HG02840 (cell line): ENCODE data around the gene ZNF587B.
"Not testable (repeated sequence)": the region's sequence is repeated elsewhere in the genome, so short reads cannot be mapped to it uniquely, and the experiment has no call there.

Experiments
- ATAC-seq: cut with Tn5 transposase; IDR thresholded peaks from one replicate; pipeline ENCODE4 v1.9.1; 2021; ENCODE audit warnings: mild to moderate bottlenecking, moderate library complexity, moderate number of reproducible peaks; ENCODE audit not compliant: unreplicated experiment, low FRiP score

The ZNF587B gene

DNA sequence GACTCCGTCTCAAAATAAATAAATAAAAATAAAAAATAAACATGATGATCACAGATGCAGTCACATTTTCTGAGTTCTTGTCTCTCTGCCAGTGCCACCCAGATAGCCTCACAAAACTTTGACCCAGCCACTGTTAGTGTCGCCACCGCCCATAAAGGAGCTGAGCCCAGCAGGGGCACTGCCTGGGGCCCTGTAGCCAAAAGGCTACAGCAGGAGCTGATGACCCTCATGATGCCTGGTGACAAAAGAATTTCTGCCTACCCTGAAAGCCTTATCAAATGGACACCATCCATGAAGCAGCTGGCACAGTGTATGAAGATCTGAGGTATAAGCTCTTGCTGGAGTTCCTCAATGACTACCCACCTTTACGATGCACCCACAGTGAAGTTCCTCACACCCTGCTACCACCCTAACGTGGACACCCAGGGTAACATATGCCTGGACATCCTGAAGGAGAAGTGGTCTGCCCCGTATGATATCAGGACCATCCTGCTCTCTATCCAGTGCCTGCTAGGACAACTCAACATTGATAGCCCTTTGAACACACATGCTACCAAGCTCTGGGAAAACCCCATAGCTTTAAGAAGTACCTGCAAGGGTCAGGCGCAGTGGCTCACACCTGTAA, 37.9 kb downstream of the ZNF587B start:
- ATAC-seq = no peak

- not testable (repeated sequence) for ATAC-seq
Measured at GRCh38 chr19:57869655-57870054, 39.6 kb downstream of the ZNF587B start.

GRCh38 chr19:57870225-57870624, 40.1 kb downstream of the ZNF587B start:
- ATAC-seq = no peak

DNA sequence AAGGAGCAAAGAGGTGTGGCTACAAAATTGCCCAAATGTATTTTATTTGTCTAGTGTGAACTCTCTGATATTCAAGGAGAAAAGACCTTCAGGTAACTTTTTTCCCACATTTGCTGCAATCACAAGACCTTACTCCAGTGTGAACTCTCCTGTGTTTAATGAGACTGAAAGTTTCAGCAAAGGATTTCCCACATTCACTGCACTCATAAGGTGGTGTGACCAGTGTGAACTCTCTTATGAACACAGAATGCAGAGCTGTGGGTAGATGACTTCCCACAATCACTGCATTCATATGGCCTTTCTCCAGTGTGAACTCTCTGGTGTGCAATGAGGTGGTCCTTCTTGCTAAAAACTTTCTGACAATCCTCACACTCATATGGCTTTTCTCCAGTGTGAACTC, 42.4 kb downstream of the ZNF587B start:
- no peak for ATAC-seq

DNA sequence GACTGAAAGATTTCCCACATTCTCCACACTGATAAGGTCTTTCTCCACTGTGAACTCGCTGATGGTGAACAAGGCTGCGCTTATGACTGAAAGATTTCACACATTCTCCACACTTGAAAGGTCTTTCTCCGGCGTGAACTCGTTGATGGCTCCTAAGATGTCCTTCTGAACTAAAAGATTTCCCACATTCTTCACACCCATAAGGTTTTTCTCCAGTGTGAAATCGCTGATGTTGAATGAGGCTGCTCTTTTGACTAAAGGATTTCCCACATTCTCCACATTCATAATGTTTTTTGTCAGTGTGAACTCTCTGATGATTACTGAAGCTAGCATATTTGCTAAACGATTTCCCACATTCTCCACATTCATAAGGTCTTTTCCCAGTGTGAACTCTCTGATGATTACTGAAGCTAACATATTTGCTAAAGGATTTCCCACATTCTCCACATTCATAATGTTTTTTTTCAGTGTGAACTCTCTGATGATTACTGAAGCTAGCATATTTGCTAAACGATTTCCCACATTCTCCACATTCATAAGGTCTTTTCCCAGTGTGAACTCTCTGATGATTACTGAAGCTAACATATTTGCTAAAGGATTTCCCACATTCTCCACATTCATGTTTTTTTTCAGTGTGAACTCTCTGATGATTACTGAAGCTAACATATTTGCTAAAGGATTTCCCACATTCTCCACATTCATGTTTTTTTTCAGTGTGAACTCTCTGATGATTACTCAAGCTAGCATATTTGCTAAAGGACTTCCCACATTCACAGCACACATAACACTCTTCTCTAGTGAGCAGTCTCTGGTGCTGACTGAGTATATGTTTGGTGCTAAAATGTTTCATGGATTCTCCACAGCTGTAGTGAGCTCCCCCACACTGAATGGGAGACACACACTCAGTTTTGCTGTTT, 44.0 kb downstream of the ZNF587B start:
- not testable (repeated sequence) for ATAC-seq

GRCh38 chr19:57886046-57886445, 55.9 kb downstream of the ZNF587B start:
- ATAC-seq = no peak

DNA sequence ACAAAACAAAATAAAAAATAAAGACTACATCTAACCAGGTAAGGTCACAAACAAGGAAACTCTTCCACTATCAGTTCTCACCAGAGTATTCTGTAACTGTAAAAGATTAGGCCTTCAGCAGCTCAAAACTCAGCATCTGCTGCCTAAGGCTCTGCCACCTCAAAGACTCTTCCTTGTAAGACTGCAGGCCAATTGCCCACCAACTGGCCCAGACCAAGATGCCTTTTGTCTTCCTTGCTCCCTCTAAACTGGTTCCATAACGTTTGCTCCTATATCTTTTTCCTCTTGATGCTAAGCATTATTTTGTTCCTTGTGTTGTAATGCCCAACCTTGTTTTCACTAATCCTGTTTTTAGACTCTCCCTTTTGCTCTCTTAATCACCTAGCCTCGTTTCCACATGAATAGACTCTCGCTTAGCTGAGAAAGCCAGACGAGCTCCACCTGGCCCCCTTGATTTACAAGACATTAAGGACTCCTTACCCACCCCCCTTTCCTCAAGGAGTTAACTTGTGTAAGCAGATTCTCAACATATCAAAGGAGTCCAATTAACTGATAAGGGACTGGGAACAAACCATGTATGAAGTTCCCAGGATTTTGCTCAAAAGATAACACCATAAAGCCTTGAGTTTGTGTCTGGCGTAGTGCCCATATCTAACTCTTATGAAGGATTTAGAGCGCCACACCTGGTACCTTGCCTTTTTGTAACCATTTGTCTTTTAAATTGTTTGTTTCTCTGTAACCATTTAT, 57.3 kb downstream of the ZNF587B start:
- no peak for ATAC-seq

- no peak for ATAC-seq
Measured at GRCh38 chr19:57888107-57888559, 58.0 kb downstream of the ZNF587B start.

DNA sequence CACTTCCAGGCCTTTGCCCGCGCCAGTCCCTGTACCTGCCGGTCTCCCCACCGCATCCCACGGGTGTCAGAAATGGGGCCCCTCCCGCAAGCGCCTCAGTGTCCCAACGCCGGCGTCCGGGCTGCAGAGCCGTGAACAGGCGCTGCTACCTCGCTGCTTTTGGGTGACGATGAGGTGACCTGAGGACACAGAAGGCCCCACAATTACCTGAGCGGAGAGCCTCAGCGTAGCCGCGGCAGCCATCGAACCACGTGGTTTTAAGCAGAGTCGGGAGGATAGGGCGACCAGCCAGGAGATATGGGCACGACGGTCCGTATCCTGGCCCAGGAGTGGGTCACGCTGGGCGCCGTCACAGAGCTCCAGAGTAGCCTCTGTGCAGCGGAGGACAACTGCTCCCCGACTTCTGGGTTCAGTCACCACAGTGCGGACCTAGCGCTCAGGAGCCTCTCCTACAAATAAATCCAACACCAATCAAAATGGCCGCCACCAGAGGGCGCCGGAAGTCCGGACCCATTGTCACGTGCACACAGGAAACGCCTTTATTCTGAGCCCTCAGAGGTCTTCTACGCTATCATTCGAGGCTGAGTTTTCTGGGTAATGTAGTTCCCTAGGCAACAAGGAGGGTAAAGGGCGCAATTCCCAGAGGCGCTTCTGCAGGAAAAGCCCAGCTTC, 58.6 kb downstream of the ZNF587B start, which contains the start of gene ZNF814:
Gene ZNF814, minus strand, starts transcription at position 478 of the 672 bp plus-strand sequence. Its CDS starts 235 bp downstream, at position 243.
- no peak for ATAC-seq

GRCh38 chr19:57890706-57891105, 60.6 kb downstream of the ZNF587B start:
- ATAC-seq = not testable (repeated sequence)
